B cell (primary cell): ENCODE data around the gene SLC39A3.

ENCODE experiments used
- CTCF ChIP-seq: fragments of 200-600 bp; IDR thresholded peaks from one replicate; pipeline ENCODE4 v1.8.0; 2022; ENCODE audit warnings: antibody characterized with exemption, mild to moderate bottlenecking
- EZH2 ChIP-seq: IDR thresholded peaks from 2 replicates; pipeline ENCODE4 v1.6.1; 2012; ENCODE audit warnings: borderline replicate concordance, low read depth, mild to moderate bottlenecking, moderate library complexity, low read length; ENCODE audit not compliant: insufficient read depth, poor library complexity, severe bottlenecking

- TF ChIP-seq CTCF (no peak), EZH2 (no peak)
Observed at GRCh38 chr19:2755811-2756210, 16.0 kb upstream of the SLC39A3 start.
